ENCODE measurements around the gene KIF20A.
"Not testable (repeated sequence)": the region's sequence is repeated elsewhere in the genome, so short reads cannot be mapped to it uniquely, and the experiment has no call there.

KIF20A gene

DNA sequence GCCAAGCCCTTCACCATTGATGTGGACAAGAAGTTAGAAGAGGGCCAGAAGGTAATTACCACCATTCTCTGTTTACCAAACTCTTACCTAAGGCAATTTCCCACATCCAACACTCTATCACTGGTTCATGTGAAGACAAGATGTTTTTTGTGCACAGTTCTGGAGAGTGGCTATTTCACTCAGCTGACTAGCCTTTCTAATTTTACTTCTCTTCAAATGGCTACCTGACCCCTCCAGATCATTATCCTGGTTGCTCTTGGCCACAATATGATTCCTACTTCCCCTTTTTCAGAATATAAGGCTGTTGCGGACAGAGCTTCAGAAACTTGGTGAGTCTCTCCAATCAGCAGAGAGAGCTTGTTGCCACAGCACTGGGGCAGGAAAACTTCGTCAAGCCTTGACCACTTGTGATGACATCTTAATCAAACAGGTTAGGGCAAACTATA, 7.1 kb downstream of the KIF20A start:
- Histone ChIP-seq H3K36me3 (ENCODE audit: insufficient read depth) (peaks cover 10% of the 10 kb centered on the region; the same call in 1 of the 2 replicates), H3K27ac (no peak overlapping the region), H4K20me1 (ENCODE audit: insufficient read depth) (no peaks in the 10 kb centered on the region), H3K4me3 (IDR thresholded peaks at IDR 0.05; ENCODE audit: insufficient read depth, low read depth, low read length) (no peak overlapping the region), H3K4me1 (ENCODE audit: low read depth, poor library complexity, severe bottlenecking) (peaks cover under 1% of the 10 kb centered on the region), H2AFZ (ENCODE audit: low read depth) (no peak overlapping the region), H3K79me2 (ENCODE audit: insufficient read depth, low read depth) (peaks cover 3% of the 10 kb centered on the region; the same call in 1 of the 2 replicates), H3K9ac (no peak overlapping the region), H3K4me2 (no peak overlapping the region), H3K27me3 (ENCODE audit: insufficient read depth, low read depth) (no peaks in the 10 kb centered on the region)
- TF ChIP-seq, protein P1, sequence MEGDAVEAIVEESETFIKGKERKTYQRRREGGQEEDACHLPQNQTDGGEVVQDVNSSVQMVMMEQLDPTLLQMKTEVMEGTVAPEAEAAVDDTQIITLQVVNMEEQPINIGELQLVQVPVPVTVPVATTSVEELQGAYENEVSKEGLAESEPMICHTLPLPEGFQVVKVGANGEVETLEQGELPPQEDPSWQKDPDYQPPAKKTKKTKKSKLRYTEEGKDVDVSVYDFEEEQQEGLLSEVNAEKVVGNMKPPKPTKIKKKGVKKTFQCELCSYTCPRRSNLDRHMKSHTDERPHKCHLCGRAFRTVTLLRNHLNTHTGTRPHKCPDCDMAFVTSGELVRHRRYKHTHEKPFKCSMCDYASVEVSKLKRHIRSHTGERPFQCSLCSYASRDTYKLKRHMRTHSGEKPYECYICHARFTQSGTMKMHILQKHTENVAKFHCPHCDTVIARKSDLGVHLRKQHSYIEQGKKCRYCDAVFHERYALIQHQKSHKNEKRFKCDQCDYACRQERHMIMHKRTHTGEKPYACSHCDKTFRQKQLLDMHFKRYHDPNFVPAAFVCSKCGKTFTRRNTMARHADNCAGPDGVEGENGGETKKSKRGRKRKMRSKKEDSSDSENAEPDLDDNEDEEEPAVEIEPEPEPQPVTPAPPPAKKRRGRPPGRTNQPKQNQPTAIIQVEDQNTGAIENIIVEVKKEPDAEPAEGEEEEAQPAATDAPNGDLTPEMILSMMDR (conservative IDR thresholded peaks at IDR 0.05; ENCODE audit: low read depth, low read length), result no peak

DNA sequence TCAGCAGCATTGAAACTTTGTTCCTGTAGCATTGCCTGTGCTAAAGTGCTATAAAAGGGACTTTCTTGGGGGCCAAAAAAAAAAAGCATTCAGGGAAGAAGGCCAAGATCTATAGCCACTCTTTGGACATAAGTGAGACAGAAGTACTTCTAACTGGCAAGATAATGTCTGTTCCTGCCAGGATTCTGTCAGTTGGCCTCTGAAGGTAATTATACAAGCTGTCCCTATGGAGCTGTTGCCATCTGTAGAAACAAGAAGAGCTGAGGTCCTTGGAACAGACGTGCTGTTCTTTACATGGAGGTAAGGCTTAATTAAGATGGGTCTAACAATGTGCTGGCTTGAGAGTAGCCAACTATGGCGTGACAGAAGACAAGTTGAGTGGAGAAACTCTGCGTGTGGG, 9.7 kb downstream of the KIF20A start:
- Histone ChIP-seq H3K27ac (no peak overlapping the region), H4K20me1 (ENCODE audit: insufficient read depth) (no peaks in the 10 kb centered on the region), H3K4me2 (no peak overlapping the region), H3K27me3 (ENCODE audit: insufficient read depth, low read depth) (no peaks in the 10 kb centered on the region), H3K4me1 (ENCODE audit: low read depth, poor library complexity, severe bottlenecking) (no peaks in the 10 kb centered on the region), H3K9ac (no peak overlapping the region), H3K36me3 (ENCODE audit: insufficient read depth) (peaks cover 10% of the 10 kb centered on the region; the same call in 1 of the 2 replicates), H2AFZ (ENCODE audit: low read depth) (no peak overlapping the region), H3K79me2 (ENCODE audit: insufficient read depth, low read depth) (no peaks in the 10 kb centered on the region), H3K4me3 (IDR thresholded peaks at IDR 0.05; ENCODE audit: insufficient read depth, low read depth, low read length) (no peak overlapping the region)
- TF ChIP-seq, protein P1 (conservative IDR thresholded peaks at IDR 0.05; ENCODE audit: low read depth, low read length), result no peak

DNA sequence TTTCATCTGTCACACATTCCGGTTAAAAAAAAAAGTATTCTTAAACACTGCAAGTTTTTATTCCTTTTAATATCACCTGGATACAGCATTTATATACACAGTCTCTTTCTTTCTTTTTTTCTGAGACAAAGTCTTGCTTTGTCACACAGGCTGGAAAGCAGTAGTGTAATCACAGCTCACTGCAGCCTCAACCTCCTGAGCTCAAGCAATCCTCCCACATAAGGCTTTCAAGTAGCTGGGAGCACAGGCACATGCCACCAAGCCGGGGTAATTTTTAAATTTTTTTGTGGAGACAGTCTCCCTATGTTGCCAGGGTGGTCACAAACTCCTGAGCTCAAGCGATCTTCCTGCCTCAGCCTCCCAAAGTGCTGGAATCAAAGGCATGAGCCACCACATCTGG, 13.9 kb downstream of the KIF20A start:
- TF ChIP-seq, protein P1 (conservative IDR thresholded peaks at IDR 0.05; ENCODE audit: low read depth, low read length), result no peak
- Histone ChIP-seq H4K20me1 (ENCODE audit: insufficient read depth) (no peaks in the 10 kb centered on the region), H3K9ac (no peak overlapping the region), H3K4me2 (no peak overlapping the region), H2AFZ (ENCODE audit: low read depth) (no peak overlapping the region), H3K79me2 (ENCODE audit: insufficient read depth, low read depth) (no peaks in the 10 kb centered on the region), H3K27me3 (ENCODE audit: insufficient read depth, low read depth) (no peaks in the 10 kb centered on the region), H3K4me1 (ENCODE audit: low read depth, poor library complexity, severe bottlenecking) (no peaks in the 10 kb centered on the region), H3K4me3 (IDR thresholded peaks at IDR 0.05; ENCODE audit: insufficient read depth, low read depth, low read length) (no peak overlapping the region), H3K36me3 (ENCODE audit: insufficient read depth) (no peaks in the 10 kb centered on the region; the same call in 1 of the 2 replicates), H3K27ac (no peak overlapping the region)

DNA sequence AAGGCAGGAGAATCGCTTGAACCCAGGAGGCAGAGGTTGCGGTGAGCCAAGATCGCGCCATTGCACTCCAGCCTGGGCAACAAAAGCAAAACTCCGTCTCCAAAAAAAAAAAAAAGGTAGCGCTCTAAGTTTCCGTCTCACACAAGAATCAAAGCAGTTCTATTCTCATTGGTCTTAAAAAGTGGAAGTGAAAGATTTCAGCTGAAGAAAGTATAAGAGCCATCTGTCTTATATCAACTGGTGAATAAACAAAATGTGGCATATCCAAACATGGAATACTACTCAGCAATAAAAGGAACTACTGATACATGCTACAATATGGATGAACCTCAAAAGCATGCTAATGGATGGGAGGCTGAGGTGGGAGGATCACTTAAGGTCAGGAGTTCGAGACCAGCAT, 14.9 kb downstream of the KIF20A start:
- not testable (repeated sequence) for H4K20me1 ChIP-seq (ENCODE audit: insufficient read depth); H3K4me1 ChIP-seq (ENCODE audit: low read depth, poor library complexity, severe bottlenecking); H2AFZ ChIP-seq (ENCODE audit: low read depth); H3K27me3 ChIP-seq (ENCODE audit: insufficient read depth, low read depth); H3K9ac ChIP-seq; H3K4me2 ChIP-seq; H3K4me3 ChIP-seq (IDR thresholded peaks at IDR 0.05; ENCODE audit: insufficient read depth, low read depth, low read length); H3K79me2 ChIP-seq (ENCODE audit: insufficient read depth, low read depth); H3K36me3 ChIP-seq (ENCODE audit: insufficient read depth); H3K27ac ChIP-seq

DNA sequence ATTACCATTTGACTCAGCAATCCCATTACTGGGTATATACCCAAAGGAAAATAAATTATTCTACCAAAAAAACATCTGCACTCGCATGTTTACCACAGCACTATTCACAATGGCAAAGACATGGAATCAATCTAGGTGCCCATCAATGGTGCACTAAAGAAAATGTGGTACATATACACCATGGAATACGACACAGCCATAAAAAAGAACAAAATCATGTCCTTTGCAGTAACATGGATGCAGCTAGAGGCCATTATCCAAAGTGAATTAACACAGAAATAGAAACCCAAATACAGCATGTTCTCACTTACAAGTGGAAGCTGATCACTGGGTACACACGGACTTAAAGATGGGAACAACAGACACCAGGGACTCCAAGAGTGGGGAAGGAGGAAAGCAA, 32.1 kb downstream of the KIF20A start:
- Histone ChIP-seq H3K4me3 (IDR thresholded peaks at IDR 0.05; ENCODE audit: insufficient read depth, low read depth, low read length) (no peak overlapping the region), H4K20me1 (ENCODE audit: insufficient read depth) (no peaks in the 10 kb centered on the region), H3K9ac (no peak overlapping the region), H3K36me3 (ENCODE audit: insufficient read depth) (no peaks in the 10 kb centered on the region; the same call in 1 of the 2 replicates), H3K79me2 (ENCODE audit: insufficient read depth, low read depth) (peaks cover 58% of the 10 kb centered on the region; the same call in 1 of the 2 replicates), H2AFZ (ENCODE audit: low read depth) (no peak overlapping the region), H3K4me2 (no peak overlapping the region), H3K27me3 (ENCODE audit: insufficient read depth, low read depth) (no peaks in the 10 kb centered on the region), H3K27ac (no peak overlapping the region), H3K4me1 (ENCODE audit: low read depth, poor library complexity, severe bottlenecking) (peaks cover 15% of the 10 kb centered on the region)
- TF ChIP-seq, protein P1 (conservative IDR thresholded peaks at IDR 0.05; ENCODE audit: low read depth, low read length), result no peak

Data from KMS-11 (cell line).